ENCODE data around the gene SPTLC1.

- TF ChIP-seq CTCF (IDR thresholded peaks at IDR 0.05 in 2 of 3, conservative IDR thresholded peaks at IDR 0.05 in 1 of 3; ENCODE audit: control insufficient read depth in 2 of 3, extremely low read depth in 1 of 3, insufficient read depth in 1 of 3, low read depth in 3 of 3, low read length in 3 of 3) = no peak
- no peak for TF ChIP-seq BCLAF1 (IDR thresholded peaks at IDR 0.05)
These were observed 4.9 kb upstream of the SPTLC1 start for GRCh38 chr9:92120138-92120537.

Measured in GM12878 (cell line).